GM21381 (cell line): ENCODE results near the gene GTF2H3.

Source experiments
- ATAC-seq: cut with Tn5 transposase; IDR thresholded peaks from one replicate; pipeline ENCODE4 v1.9.1; 2021; ENCODE audit warnings: mild to moderate bottlenecking, moderate library complexity; ENCODE audit not compliant: unreplicated experiment

The GTF2H3 gene

GRCh38 chr12:123645380-123645779 is 11.8 kb downstream of the GTF2H3 start:
- no peak for ATAC-seq

- no peak for ATAC-seq
Observed at GRCh38 chr12:123645878-123646277, 12.2 kb downstream of the GTF2H3 start.

GRCh38 chr12:123648401-123648800 is 14.8 kb downstream of the GTF2H3 start:
- ATAC-seq = no peak

- ATAC-seq = no peak
Observed at GRCh38 chr12:123654129-123654701, 20.6 kb downstream of the GTF2H3 start.

GRCh38 chr12:123655420-123655819 is 21.8 kb downstream of the GTF2H3 start:
- ATAC-seq = peak; percentile 89

- no peak for ATAC-seq
Observed at GRCh38 chr12:123656392-123656791, 22.8 kb downstream of the GTF2H3 start.

- ATAC-seq = no peak
Observed at GRCh38 chr12:123657211-123657610, 23.6 kb downstream of the GTF2H3 start.

- no peak for ATAC-seq
Observed at GRCh38 chr12:123659996-123660727, 26.5 kb downstream of the GTF2H3 start.

- no peak for ATAC-seq
Observed at GRCh38 chr12:123667771-123668170, 34.1 kb downstream of the GTF2H3 start.

- ATAC-seq = peak; percentile 100
Observed at GRCh38 chr12:123670882-123671728, 37.5 kb downstream of the GTF2H3 start, which contains the start of gene TCTN2. Gene TCTN2 (plus strand): TSS chr12:123671113. CDS start chr12:123671241, 128 bp downstream.

- no peak for ATAC-seq
Observed at GRCh38 chr12:123671876-123672275, 38.2 kb downstream of the GTF2H3 start.

GRCh38 chr12:123675436-123675835 is 41.8 kb downstream of the GTF2H3 start:
- ATAC-seq = no peak

- no peak for ATAC-seq
Observed at GRCh38 chr12:123676616-123677320, 43.1 kb downstream of the GTF2H3 start.

GRCh38 chr12:123678981-123679380 is 45.4 kb downstream of the GTF2H3 start:
- ATAC-seq = no peak

GRCh38 chr12:123681605-123682004 is 48.0 kb downstream of the GTF2H3 start:
- ATAC-seq = peak; percentile 45

GRCh38 chr12:123683964-123684363 is 50.3 kb downstream of the GTF2H3 start:
- ATAC-seq = no peak

GRCh38 chr12:123686636-123687190 is 53.1 kb downstream of the GTF2H3 start:
- ATAC-seq = no peak

GRCh38 chr12:123690191-123690840 is 56.7 kb downstream of the GTF2H3 start:
- no peak for ATAC-seq

- ATAC-seq = no peak
Observed at GRCh38 chr12:123696207-123696606, 62.6 kb downstream of the GTF2H3 start.

- ATAC-seq = no peak
Observed at GRCh38 chr12:123696646-123697045, 63.0 kb downstream of the GTF2H3 start.
